Endodermal cell (in vitro differentiated cells): ENCODE results near the gene KRTAP24-1. TPM values are rescaled to one million over a fixed set of nuclear protein-coding genes. Genes with fewer than 3 reads are reported as not detected.

Experiments used
- DNase-seq: peaks from one replicate; pipeline ENCODE4 v3.0.0-alpha.2; 2017
- H3K27ac ChIP-seq: 2 replicates; pipeline ENCODE4 v1.5.1; 2013; ENCODE audit warnings: mild to moderate bottlenecking, low read depth, low read length, moderate library complexity
- H3K27me3 ChIP-seq: 2 replicates; pipeline ENCODE4 v1.6.1; 2013; ENCODE audit warnings: mild to moderate bottlenecking, low read length, moderate library complexity; ENCODE audit not compliant: insufficient read depth, control insufficient read depth, poor library complexity, severe bottlenecking
- H3K36me3 ChIP-seq: 2 replicates; pipeline ENCODE4 v1.7.0; 2013; ENCODE audit warnings: mild to moderate bottlenecking, low read length, moderate library complexity; ENCODE audit not compliant: control insufficient read depth, insufficient read depth
- H3K4me1 ChIP-seq: one replicate; pipeline ENCODE4 v1.7.0; 2013; ENCODE audit warnings: low read length; ENCODE audit not compliant: control insufficient read depth, insufficient read depth
- H3K4me3 ChIP-seq: 2 replicates; pipeline ENCODE4 v1.5.1; 2013; ENCODE audit warnings: mild to moderate bottlenecking, low read length, moderate library complexity
- H3K9ac ChIP-seq: 2 replicates; pipeline ENCODE4 v1.6.1; 2013; ENCODE audit warnings: mild to moderate bottlenecking, low read length, moderate library complexity; ENCODE audit not compliant: poor library complexity, severe bottlenecking; ENCODE audit errors: extremely low read depth
- H3K9me3 ChIP-seq: 2 replicates; pipeline ENCODE4 v1.6.1; 2013; ENCODE audit warnings: mild to moderate bottlenecking, low read length, moderate library complexity; ENCODE audit not compliant: control insufficient read depth
- H3K27ac Mint-ChIP-seq: 2 replicates; pipeline ENCODE4 v1.8.0; 2020; ENCODE audit warnings: mixed read lengths
- H3K27me3 Mint-ChIP-seq: 2 replicates; pipeline ENCODE4 v1.8.0; 2021; ENCODE audit warnings: mild to moderate bottlenecking, mixed read lengths; ENCODE audit not compliant: insufficient read depth
- H3K36me3 Mint-ChIP-seq: 2 replicates; pipeline ENCODE4 v1.8.0; 2020; ENCODE audit warnings: low read depth, mixed read lengths
- H3K4me1 Mint-ChIP-seq: 2 replicates; pipeline ENCODE4 v1.8.0; 2020; ENCODE audit warnings: mixed read lengths
- H3K4me3 Mint-ChIP-seq: 2 replicates; pipeline ENCODE4 v1.8.0; 2020; ENCODE audit warnings: mild to moderate bottlenecking, moderate library complexity, mixed read lengths
- H3K9me3 Mint-ChIP-seq: 2 replicates; pipeline ENCODE4 v1.8.0; 2020; ENCODE audit warnings: mild to moderate bottlenecking, mixed read lengths
- WGBS, 2 experiments: methylation state at CpG; one replicate each; pipeline versions ENCODE4 v1.1.5 to v1.1.7; 2013; ENCODE audit warnings: missing lambda C conversion rate in 2 of 2, mixed read lengths in 1 of 2; ENCODE audit not compliant: insufficient coverage in 1 of 2, insufficient read length in 1 of 2; 5-methylcytosine and 5-hydroxymethylcytosine counted together
- total RNA-seq, 2 donors: library from RNA; stranded (reverse); fragmentation: NEBNext Ultra II Directional in 1 of 2; extraction: Animal tissue kit (Norgen Biotek cat#: 25700) in 1 of 2; gene quantifications; 2 replicates in 1 of 2; 3 replicates in 1 of 2; pipeline ENCODE4 v1.2.1, GENCODE V29; 2021
- TF ChIP-seq, protein P1 (sequence below): fragments of 200-600 bp; sonication (generic); conservative IDR thresholded peaks from 2 replicates; pipeline ENCODE4 v1.5.0; 2021; ENCODE audit warnings: antibody characterized with exemption, mild to moderate bottlenecking

KRTAP24-1 gene
- total RNA-seq, 2 donors from 2014 or later: not detected

DNA sequence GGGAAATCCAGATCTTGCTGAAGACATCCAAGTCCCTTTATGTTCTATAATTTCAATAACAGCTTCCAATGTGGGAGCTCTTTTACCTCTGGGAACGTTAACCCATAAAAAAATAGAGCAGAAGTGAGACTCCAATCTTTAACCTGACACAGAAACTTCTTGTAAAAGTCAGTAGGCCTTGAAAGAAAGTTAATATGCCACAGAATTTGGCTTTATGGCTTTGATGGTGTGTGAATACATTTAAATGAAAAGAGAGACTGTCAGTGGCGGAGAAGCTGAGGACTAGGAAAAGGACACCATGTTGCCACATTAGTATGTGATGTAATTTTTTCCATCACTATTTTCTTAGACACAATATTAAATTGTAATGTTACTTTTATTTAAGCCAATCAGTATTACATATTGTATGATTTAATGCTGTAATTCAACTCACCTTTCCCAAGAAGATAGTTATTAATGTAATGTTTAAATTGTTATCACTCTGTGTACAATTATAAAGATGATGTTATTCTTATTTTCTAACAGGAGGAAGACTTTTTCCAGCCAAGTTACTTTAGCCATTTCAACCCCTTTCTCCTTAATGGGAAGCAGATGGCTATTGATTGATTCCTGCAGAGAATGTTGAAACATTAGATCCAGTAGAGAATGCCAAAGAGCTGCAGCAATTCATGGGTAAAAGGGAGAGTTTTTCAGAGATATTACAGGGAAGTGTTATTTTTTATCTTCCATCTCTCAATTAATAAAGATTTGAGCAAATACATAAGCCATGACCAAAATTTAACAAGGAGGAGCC lies 49.3 kb downstream of the KRTAP24-1 start:
- H3K27ac Mint-ChIP-seq: no peak overlapping the region
- DNase-seq: no peak
- peaks cover 4% of the 10 kb centered on the region for H3K9me3 Mint-ChIP-seq
- Histone ChIP-seq H3K36me3 (no peaks in the 10 kb centered on the region), H3K27ac (no peak overlapping the region), H3K4me3 (no peak overlapping the region), H3K27me3 (no peaks in the 10 kb centered on the region), H3K4me1 (no peaks in the 10 kb centered on the region), H3K9ac (no peak overlapping the region), H3K9me3 (no peaks in the 10 kb centered on the region)
- H3K4me1 Mint-ChIP-seq: no peaks in the 10 kb centered on the region
- no peak overlapping the region for H3K4me3 Mint-ChIP-seq
- H3K36me3 Mint-ChIP-seq: no peaks in the 10 kb centered on the region
- no peaks in the 10 kb centered on the region for H3K27me3 Mint-ChIP-seq
- TF ChIP-seq, protein P1, sequence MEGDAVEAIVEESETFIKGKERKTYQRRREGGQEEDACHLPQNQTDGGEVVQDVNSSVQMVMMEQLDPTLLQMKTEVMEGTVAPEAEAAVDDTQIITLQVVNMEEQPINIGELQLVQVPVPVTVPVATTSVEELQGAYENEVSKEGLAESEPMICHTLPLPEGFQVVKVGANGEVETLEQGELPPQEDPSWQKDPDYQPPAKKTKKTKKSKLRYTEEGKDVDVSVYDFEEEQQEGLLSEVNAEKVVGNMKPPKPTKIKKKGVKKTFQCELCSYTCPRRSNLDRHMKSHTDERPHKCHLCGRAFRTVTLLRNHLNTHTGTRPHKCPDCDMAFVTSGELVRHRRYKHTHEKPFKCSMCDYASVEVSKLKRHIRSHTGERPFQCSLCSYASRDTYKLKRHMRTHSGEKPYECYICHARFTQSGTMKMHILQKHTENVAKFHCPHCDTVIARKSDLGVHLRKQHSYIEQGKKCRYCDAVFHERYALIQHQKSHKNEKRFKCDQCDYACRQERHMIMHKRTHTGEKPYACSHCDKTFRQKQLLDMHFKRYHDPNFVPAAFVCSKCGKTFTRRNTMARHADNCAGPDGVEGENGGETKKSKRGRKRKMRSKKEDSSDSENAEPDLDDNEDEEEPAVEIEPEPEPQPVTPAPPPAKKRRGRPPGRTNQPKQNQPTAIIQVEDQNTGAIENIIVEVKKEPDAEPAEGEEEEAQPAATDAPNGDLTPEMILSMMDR: no peak
- WGBS, 2 experiments: 87 to 100% methylated on average over 2 of the region's 2 CpGs

DNA sequence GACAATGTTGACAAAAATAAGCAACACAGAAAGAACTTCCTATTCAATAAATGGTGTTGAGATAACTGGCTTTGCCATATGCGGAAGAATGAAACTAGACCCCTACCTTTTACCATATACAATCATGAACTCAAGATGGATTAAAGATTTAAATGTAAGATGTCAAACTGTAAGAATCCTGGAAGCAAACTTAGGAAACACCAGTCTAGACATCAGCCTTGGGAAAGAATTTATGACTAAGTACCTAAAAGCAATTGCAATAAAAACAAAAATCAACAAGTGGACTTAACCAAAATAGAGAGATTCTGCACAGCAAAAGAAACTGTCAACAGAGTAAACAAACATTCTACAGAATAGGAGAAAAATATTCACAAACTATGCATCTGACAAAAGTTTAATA lies 50.7 kb downstream of the KRTAP24-1 start:
- Histone ChIP-seq H3K27ac (no peak overlapping the region), H3K4me3 (no peak overlapping the region)
- no peak overlapping the region for H3K27ac Mint-ChIP-seq

More for the DNA sequence above, 50.7 kb downstream of the KRTAP24-1 start:
- WGBS, 2 experiments: 100% methylated on average over 1 of the region's 1 CpG; no CpG with 5 or more reads in 1 of the 2 experiments
- no peaks in the 10 kb centered on the region for H3K4me1 ChIP-seq
- H3K36me3 ChIP-seq: no peaks in the 10 kb centered on the region
- no peaks in the 10 kb centered on the region for H3K27me3 ChIP-seq
- Mint-ChIP-seq H3K4me1 (no peaks in the 10 kb centered on the region), H3K9me3 (peaks cover 4% of the 10 kb centered on the region), H3K27me3 (no peaks in the 10 kb centered on the region), H3K36me3 (no peaks in the 10 kb centered on the region), H3K4me3 (no peak overlapping the region)
- TF ChIP-seq, protein P1: no peak
- no peaks in the 10 kb centered on the region for H3K9me3 ChIP-seq
- no peak for DNase-seq
- no peak overlapping the region for H3K9ac ChIP-seq

Other genes with a start within 250 kb of the KRTAP24-1 start
- not detected for gene CLDN17, start 116.1 kb downstream of the KRTAP24-1 start, total RNA-seq
- not detected for gene CLDN8, start 66.9 kb downstream of the KRTAP24-1 start, total RNA-seq
- gene KRTAP25-1, start 6.6 kb upstream of the KRTAP24-1 start, total RNA-seq: not detected
- gene KRTAP26-1, start 37.4 kb upstream of the KRTAP24-1 start, total RNA-seq: not detected
- gene KRTAP27-1, start 54.7 kb upstream of the KRTAP24-1 start, total RNA-seq: not detected
- gene KRTAP23-1, start 65.7 kb upstream of the KRTAP24-1 start, total RNA-seq: not detected
- gene KRTAP13-2, start 89.3 kb upstream of the KRTAP24-1 start, total RNA-seq: not detected
- not detected for gene KRTAP13-1, start 113.1 kb upstream of the KRTAP24-1 start, total RNA-seq
- gene KRTAP13-3, start 143.0 kb upstream of the KRTAP24-1 start, total RNA-seq: not detected
- gene KRTAP13-4, start 147.3 kb upstream of the KRTAP24-1 start, total RNA-seq: not detected
- not detected for gene KRTAP15-1, start 157.3 kb upstream of the KRTAP24-1 start, total RNA-seq
- gene KRTAP19-1, start 197.4 kb upstream of the KRTAP24-1 start, total RNA-seq: not detected
- gene KRTAP19-2, start 204.5 kb upstream of the KRTAP24-1 start, total RNA-seq: not detected
- gene KRTAP19-3, start 209.1 kb upstream of the KRTAP24-1 start, total RNA-seq: not detected
- not detected for gene KRTAP19-4, start 214.2 kb upstream of the KRTAP24-1 start, total RNA-seq
- gene KRTAP19-5, start 219.2 kb upstream of the KRTAP24-1 start, total RNA-seq: not detected